Tibial artery (tissue), 4 donors: ENCODE data around the gene TSPAN9.

Experiments
- DNase-seq, 2 donors: peaks; one replicate each; pipeline ENCODE4 v3.0.0-alpha.2; 2019
- H3K27ac ChIP-seq, 2 donors: fragments of 200-600 bp; sonication (generic) in 1 of 2; 1 replicate in 1 of 2; 2 replicates in 1 of 2; pipeline ENCODE4 v1.5.1; 2018 to 2019; ENCODE audit warnings: mild to moderate bottlenecking in 1 of 2
- H3K27me3 ChIP-seq, 2 donors: fragments of 200-600 bp; sonication (generic) in 1 of 2; one replicate each; pipeline versions ENCODE4 v1.5.1 to v1.6.0; 2016 to 2019
- H3K36me3 ChIP-seq, 3 donors: fragments of 200-600 bp; sonication (generic) in 2 of 3; one replicate each; pipeline ENCODE4 v1.5.1; 2016 to 2019; ENCODE audit warnings: mild to moderate bottlenecking in 2 of 3
- H3K4me1 ChIP-seq, 4 donors: fragments of 200-600 bp; sonication (generic) in 2 of 4; 1 replicate in 3 of 4; 2 replicates in 1 of 4; pipeline ENCODE4 v1.5.1; 2016 to 2019
- H3K4me3 ChIP-seq, 2 donors: fragments of 200-600 bp; sonication (generic) in 1 of 2; 1 replicate in 1 of 2; 2 replicates in 1 of 2; pipeline ENCODE4 v1.5.1; 2018 to 2019; ENCODE audit warnings: mild to moderate bottlenecking in 2 of 2
- H3K9me3 ChIP-seq, 3 donors: fragments of 200-600 bp; sonication (generic) in 1 of 3; one replicate each; pipeline ENCODE4 v1.5.1; 2016 to 2019
- CTCF ChIP-seq, 2 experiments: fragments of 200-600 bp in 1 of 2; fragments of 450-650 bp in 1 of 2; IDR thresholded peaks; one replicate each; pipeline ENCODE4 v1.5.1; 2017 to 2019; ENCODE audit warnings: antibody characterized with exemption in 2 of 2, mild to moderate bottlenecking in 1 of 2, moderate library complexity in 1 of 2
- intact Hi-C: fragments of 100-400 bp; cut with DNase I; formaldehyde crosslinking; loops from one replicate; pipeline ENCODE4 v1.15.0; 2023; ENCODE audit warnings: low total_unique reads

TSPAN9 gene

GRCh38 chr12:3150931-3151835 is 74.0 kb downstream of the TSPAN9 start:
- Histone ChIP-seq H3K27ac (peak overlapping the region; percentile 72 to 74), H3K4me3 (peak overlapping the region; percentile 20 to 32), H3K4me1 (peaks cover 0 to 53% (median 40%) of the 10 kb centered on the region in 4 donors), H3K27me3 (no peaks in the 10 kb centered on the region), H3K36me3 (peaks cover 0 to 4% (median 0%) of the 10 kb centered on the region in 3 donors), H3K9me3 (no peaks in the 10 kb centered on the region)
- DNase-seq, result no peak
- intact Hi-C loops, result no loop called here
- TF ChIP-seq CTCF (IDR thresholded peaks at IDR 0.05), result no peak

- Histone ChIP-seq H3K4me3 (peak overlapping the region; percentile 20 to 32), H3K27ac (peak overlapping the region; percentile 72 to 74), H3K9me3 (no peaks in the 10 kb centered on the region), H3K36me3 (peaks cover 0 to 4% (median 0%) of the 10 kb centered on the region in 3 donors), H3K27me3 (no peaks in the 10 kb centered on the region), H3K4me1 (peaks cover 0 to 53% (median 40%) of the 10 kb centered on the region in 4 donors)
- intact Hi-C loops, result no loop called here
- TF ChIP-seq CTCF (IDR thresholded peaks at IDR 0.05), result no peak
- peak in 1 of 2 donors; percentile 84 for DNase-seq
Measured at GRCh38 chr12:3152011-3152511, 74.9 kb downstream of the TSPAN9 start.

GRCh38 chr12:3152892-3153291 is 75.7 kb downstream of the TSPAN9 start:
- Histone ChIP-seq H3K27me3 (no peaks in the 10 kb centered on the region), H3K4me3 (no peak overlapping the region), H3K4me1 (peaks cover 0 to 52% (median 41%) of the 10 kb centered on the region in 4 donors), H3K36me3 (no peaks in the 10 kb centered on the region), H3K9me3 (no peaks in the 10 kb centered on the region), H3K27ac (peak overlapping the region; percentile 72 to 74)
- intact Hi-C loops, result no loop called here
- no peak for DNase-seq
- TF ChIP-seq CTCF (IDR thresholded peaks at IDR 0.05), result no peak

GRCh38 chr12:3154006-3154405 is 76.8 kb downstream of the TSPAN9 start:
- no peaks in the 10 kb centered on the region for H3K36me3 ChIP-seq
- H3K27me3 ChIP-seq, result no peaks in the 10 kb centered on the region
- peaks cover 0 to 52% (median 37%) of the 10 kb centered on the region in 4 donors for H3K4me1 ChIP-seq
- no peaks in the 10 kb centered on the region for H3K9me3 ChIP-seq
- H3K4me3 ChIP-seq, result no peak overlapping the region
- H3K27ac ChIP-seq, result no peak overlapping the region
- TF ChIP-seq CTCF (IDR thresholded peaks at IDR 0.05), result no peak
- no peak for DNase-seq
- intact Hi-C loops, result no loop called here

- Histone ChIP-seq H3K27me3 (no peaks in the 10 kb centered on the region), H3K9me3 (no peaks in the 10 kb centered on the region), H3K4me3 (no peak overlapping the region), H3K27ac (no peak overlapping the region), H3K4me1 (peaks cover 0 to 50% (median 29%) of the 10 kb centered on the region in 4 donors), H3K36me3 (no peaks in the 10 kb centered on the region)
- no peak for TF ChIP-seq CTCF (IDR thresholded peaks at IDR 0.05)
- intact Hi-C loops, result no loop called here
- no peak for DNase-seq
Measured at GRCh38 chr12:3155702-3156370, 78.7 kb downstream of the TSPAN9 start.
